KMS-11 (cell line): Measurements from ENCODE around the gene PCP4.

Experiments
- H2AFZ ChIP-seq: fragments of 200-600 bp; sonication (generic); 2 replicates; pipeline ENCODE4 v1.6.1; 2016; ENCODE audit warnings: antibody characterized with exemption, mixed run types, low read depth
- H3K27ac ChIP-seq: fragments of 200-600 bp; sonication (generic); 2 replicates; pipeline ENCODE4 v1.6.1; 2016; ENCODE audit warnings: mild to moderate bottlenecking, mixed run types
- H3K27me3 ChIP-seq: fragments of 200-600 bp; sonication (generic); 2 replicates; pipeline ENCODE4 v1.6.1; 2017; ENCODE audit warnings: mild to moderate bottlenecking, low read depth, mixed run types, moderate library complexity; ENCODE audit not compliant: insufficient read depth
- H3K36me3 ChIP-seq: fragments of 200-600 bp; sonication (generic); 2 replicates; pipeline ENCODE4 v1.6.1; 2017; ENCODE audit warnings: mild to moderate bottlenecking, mixed run types; ENCODE audit not compliant: insufficient read depth
- H3K4me1 ChIP-seq: fragments of 200-600 bp; sonication (generic); 2 replicates; pipeline ENCODE4 v1.6.1; 2016; ENCODE audit warnings: mild to moderate bottlenecking, low read depth, mixed run types; ENCODE audit not compliant: poor library complexity, severe bottlenecking
- H3K4me2 ChIP-seq: fragments of 200-600 bp; sonication (generic); 2 replicates; pipeline ENCODE4 v1.7.0; 2016; ENCODE audit warnings: mild to moderate bottlenecking, mixed run types
- H3K4me3 ChIP-seq: fragments of 200-600 bp; sonication (generic); IDR thresholded peaks from 2 replicates; pipeline ENCODE4 v1.6.1; 2017; ENCODE audit warnings: low read depth, low read length, mixed read lengths; ENCODE audit not compliant: insufficient read depth
- H3K79me2 ChIP-seq: fragments of 200-600 bp; sonication (generic); 2 replicates; pipeline ENCODE4 v1.6.1; 2016; ENCODE audit warnings: low read depth, mixed run types; ENCODE audit not compliant: insufficient read depth
- H3K9ac ChIP-seq: fragments of 200-600 bp; sonication (generic); 2 replicates; pipeline ENCODE4 v1.6.1; 2016; ENCODE audit warnings: mild to moderate bottlenecking, mixed run types
- H4K20me1 ChIP-seq: fragments of 200-600 bp; sonication (generic); 2 replicates; pipeline ENCODE4 v1.6.1; 2016; ENCODE audit warnings: mild to moderate bottlenecking, mixed run types; ENCODE audit not compliant: insufficient read depth
- CTCF ChIP-seq: fragments of 200-600 bp; sonication (generic); conservative IDR thresholded peaks from 2 replicates; pipeline ENCODE4 v1.6.1; 2017; ENCODE audit warnings: low read depth, mild to moderate bottlenecking, antibody characterized with exemption, low read length, moderate library complexity, mixed read lengths

PCP4 gene

GRCh38 chr21:39968010-39968409, 100.8 kb downstream of the PCP4 start:
- Histone ChIP-seq H3K27me3 (no peaks in the 10 kb centered on the region), H3K4me2 (no peak overlapping the region), H3K27ac (no peak overlapping the region), H3K36me3 (no peaks in the 10 kb centered on the region), H4K20me1 (no peaks in the 10 kb centered on the region), H2AFZ (no peak overlapping the region), H3K79me2 (no peaks in the 10 kb centered on the region), H3K4me3 (no peak overlapping the region), H3K4me1 (no peaks in the 10 kb centered on the region), H3K9ac (no peak overlapping the region)
- TF ChIP-seq CTCF: no peak; the same call in 1 of the 2 replicates

GRCh38 chr21:39969691-39970364, 102.6 kb downstream of the PCP4 start:
- H3K27me3 ChIP-seq: no peaks in the 10 kb centered on the region
- H3K36me3 ChIP-seq: no peaks in the 10 kb centered on the region
- H3K4me3 ChIP-seq: no peak overlapping the region
- no peaks in the 10 kb centered on the region for H3K79me2 ChIP-seq
- H3K27ac ChIP-seq: no peak overlapping the region
- no peak for TF ChIP-seq CTCF
- no peak overlapping the region for H3K4me2 ChIP-seq
- no peaks in the 10 kb centered on the region for H3K4me1 ChIP-seq
- H3K9ac ChIP-seq: no peak overlapping the region
- no peak overlapping the region for H2AFZ ChIP-seq
- no peaks in the 10 kb centered on the region for H4K20me1 ChIP-seq

- Histone ChIP-seq H3K27ac (no peak overlapping the region), H3K27me3 (no peaks in the 10 kb centered on the region), H4K20me1 (no peaks in the 10 kb centered on the region), H3K36me3 (no peaks in the 10 kb centered on the region), H3K4me1 (no peaks in the 10 kb centered on the region), H3K9ac (no peak overlapping the region), H3K4me2 (no peak overlapping the region), H2AFZ (no peak overlapping the region), H3K79me2 (no peaks in the 10 kb centered on the region), H3K4me3 (no peak overlapping the region)
- TF ChIP-seq CTCF: no peak
Measured at GRCh38 chr21:39971956-39972355, 104.7 kb downstream of the PCP4 start.

- H4K20me1 ChIP-seq: no peaks in the 10 kb centered on the region
- no peaks in the 10 kb centered on the region for H3K27me3 ChIP-seq
- H3K79me2 ChIP-seq: no peaks in the 10 kb centered on the region
- no peak overlapping the region for H3K9ac ChIP-seq
- no peak overlapping the region for H2AFZ ChIP-seq
- H3K4me1 ChIP-seq: no peaks in the 10 kb centered on the region
- H3K4me2 ChIP-seq: no peak overlapping the region
- no peak overlapping the region for H3K4me3 ChIP-seq
- H3K36me3 ChIP-seq: no peaks in the 10 kb centered on the region
- no peak for TF ChIP-seq CTCF
- no peak overlapping the region for H3K27ac ChIP-seq
Measured at GRCh38 chr21:39972471-39972870, 105.2 kb downstream of the PCP4 start.
